SU-DHL-6 (cell line): ENCODE results near the gene AP2A2.

Experiments
- H2AFZ ChIP-seq: fragments of 200-600 bp; sonication (generic); 2 replicates; pipeline ENCODE4 v1.6.1; 2014; ENCODE audit warnings: low read depth, mild to moderate bottlenecking, moderate library complexity, mixed read lengths, antibody characterized with exemption, low read length; ENCODE audit not compliant: severe bottlenecking
- H3F3A ChIP-seq: fragments of 200-600 bp; shearing (Covaris generic); 2 replicates; pipeline ENCODE4 v1.6.0; 2016; ENCODE audit warnings: antibody characterized with exemption, mild to moderate bottlenecking; ENCODE audit not compliant: insufficient read depth
- H3K27ac ChIP-seq: fragments of 200-600 bp; sonication (generic); 2 replicates; pipeline ENCODE4 v1.5.1; 2016; ENCODE audit warnings: low read depth, mild to moderate bottlenecking, low read length, moderate library complexity, mixed read lengths
- H3K27me3 ChIP-seq: fragments of 200-600 bp; sonication (generic), shearing (Covaris generic); 2 replicates; pipeline ENCODE4 v1.6.0; 2014; ENCODE audit warnings: mild to moderate bottlenecking, low read length
- H3K36me3 ChIP-seq: fragments of 200-600 bp; sonication (generic); 2 replicates; pipeline ENCODE4 v1.6.1; 2014; ENCODE audit warnings: mild to moderate bottlenecking, low read length, mixed read lengths
- H3K4me2 ChIP-seq: fragments of 300-600, 200-600 bp; shearing (Covaris generic), sonication (generic); 2 replicates; pipeline ENCODE4 v1.6.0; 2014; ENCODE audit warnings: low read length, low read depth, mild to moderate bottlenecking; ENCODE audit not compliant: poor library complexity, severe bottlenecking
- H3K4me3 ChIP-seq: fragments of 200-600 bp; sonication (generic); 2 replicates; pipeline ENCODE4 v1.5.1; 2014; ENCODE audit warnings: antibody characterized with exemption, low read length, mild to moderate bottlenecking, mixed read lengths; ENCODE audit not compliant: insufficient read depth, poor library complexity, severe bottlenecking
- H3K79me2 ChIP-seq: fragments of 200-600 bp; sonication (generic); 2 replicates; pipeline ENCODE4 v1.6.1; 2014; ENCODE audit warnings: mild to moderate bottlenecking, low read length, moderate library complexity; ENCODE audit not compliant: insufficient read depth
- H3K9ac ChIP-seq: fragments of 200-600 bp; sonication (generic); 2 replicates; pipeline ENCODE4 v1.7.0; 2014; ENCODE audit warnings: mild to moderate bottlenecking, low read length
- H3K9me2 ChIP-seq: fragments of 200-600 bp; sonication (generic); replicated peaks from 2 replicates; pipeline ENCODE4 v1.6.1; 2014; ENCODE audit warnings: low read length; ENCODE audit not compliant: insufficient read depth
- H3K9me3 ChIP-seq: fragments of 200-600 bp; sonication (generic); 2 replicates; pipeline ENCODE4 v1.6.1; 2014; ENCODE audit warnings: low read length, mixed read lengths; ENCODE audit not compliant: insufficient read depth
- H4K20me1 ChIP-seq: fragments of 200-600 bp; sonication (generic); 2 replicates; pipeline ENCODE4 v1.6.1; 2014; ENCODE audit warnings: low read depth, mild to moderate bottlenecking, antibody characterized with exemption, low read length, moderate library complexity, mixed read lengths
- CTCF ChIP-seq: fragments of 200-600 bp; sonication (generic); IDR thresholded peaks from one replicate; pipeline ENCODE4 v1.5.1; 2017; ENCODE audit warnings: antibody characterized with exemption, mild to moderate bottlenecking, low read length, moderate library complexity; ENCODE audit not compliant: insufficient read depth, poor library complexity, severe bottlenecking
- EZH2phosphoT487 ChIP-seq: fragments of 200-600 bp; sonication (generic), shearing (Covaris generic); conservative IDR thresholded peaks from 2 replicates; pipeline ENCODE4 v1.6.1; 2018; ENCODE audit warnings: mild to moderate bottlenecking, antibody characterized with exemption, low read length, moderate library complexity, mixed read lengths

Gene AP2A2

GRCh38 chr11:1043563-1044096 lies 118.0 kb downstream of the AP2A2 start:
- H3K9me3 ChIP-seq: no peaks in the 10 kb centered on the region
- no peaks in the 10 kb centered on the region for H3F3A ChIP-seq
- H3K36me3 ChIP-seq: no peaks in the 10 kb centered on the region
- no peak overlapping the region for H3K4me3 ChIP-seq
- H3K9me2 ChIP-seq: no peaks in the 10 kb centered on the region
- no peak for TF ChIP-seq CTCF
- no peak for TF ChIP-seq EZH2phosphoT487
- H2AFZ ChIP-seq: no peak overlapping the region
- H3K27me3 ChIP-seq: no peaks in the 10 kb centered on the region
- no peak overlapping the region for H3K4me2 ChIP-seq
- no peak overlapping the region for H3K9ac ChIP-seq
- H3K27ac ChIP-seq: no peak overlapping the region
- no peaks in the 10 kb centered on the region for H4K20me1 ChIP-seq
- no peaks in the 10 kb centered on the region for H3K79me2 ChIP-seq

GRCh38 chr11:1044160-1044559 lies 118.5 kb downstream of the AP2A2 start:
- TF ChIP-seq CTCF: no peak
- no peak for TF ChIP-seq EZH2phosphoT487
- Histone ChIP-seq H3K27ac (no peak overlapping the region), H3K4me2 (no peak overlapping the region), H3F3A (no peaks in the 10 kb centered on the region), H3K79me2 (no peaks in the 10 kb centered on the region), H2AFZ (no peak overlapping the region), H3K36me3 (no peaks in the 10 kb centered on the region), H3K9me3 (no peaks in the 10 kb centered on the region), H3K9me2 (no peaks in the 10 kb centered on the region), H3K4me3 (no peak overlapping the region), H3K9ac (no peak overlapping the region), H3K27me3 (no peaks in the 10 kb centered on the region), H4K20me1 (no peaks in the 10 kb centered on the region)

GRCh38 chr11:1047595-1048156 lies 122.0 kb downstream of the AP2A2 start:
- no peak overlapping the region for H2AFZ ChIP-seq
- no peaks in the 10 kb centered on the region for H3K27me3 ChIP-seq
- no peaks in the 10 kb centered on the region for H3K79me2 ChIP-seq
- no peaks in the 10 kb centered on the region for H3K9me2 ChIP-seq
- TF ChIP-seq EZH2phosphoT487 (no peak), CTCF (no peak)
- H3K4me3 ChIP-seq: no peak overlapping the region
- no peaks in the 10 kb centered on the region for H3K9me3 ChIP-seq
- H3K4me2 ChIP-seq: no peak overlapping the region
- H3K9ac ChIP-seq: no peak overlapping the region
- no peaks in the 10 kb centered on the region for H4K20me1 ChIP-seq
- H3K27ac ChIP-seq: no peak overlapping the region
- H3F3A ChIP-seq: no peaks in the 10 kb centered on the region
- no peaks in the 10 kb centered on the region for H3K36me3 ChIP-seq
